Neural crest cell (in vitro differentiated cells): ENCODE measurements around the gene KLHDC8B. TPM values are rescaled to one million over a fixed set of nuclear protein-coding genes. Genes with fewer than 3 reads are reported as not detected.

ENCODE experiments used
- DNase-seq: peaks from one replicate; pipeline ENCODE4 v3.0.0; 2021; ENCODE audit warnings: low read depth, mixed read lengths, low spot score
- H3K27ac Mint-ChIP-seq: one replicate; pipeline ENCODE4 v1.8.0; 2021; ENCODE audit warnings: mild to moderate bottlenecking, mixed read lengths; ENCODE audit not compliant: unreplicated experiment
- H3K27me3 Mint-ChIP-seq: 2 replicates; pipeline ENCODE4 v1.8.0; 2021; ENCODE audit warnings: low read depth, mild to moderate bottlenecking, mixed read lengths
- H3K36me3 Mint-ChIP-seq: 2 replicates; pipeline ENCODE4 v1.8.0; 2021; ENCODE audit warnings: low read depth, mild to moderate bottlenecking, mixed read lengths
- H3K4me1 Mint-ChIP-seq: 2 replicates; pipeline ENCODE4 v1.8.0; 2021; ENCODE audit warnings: mixed read lengths
- H3K4me3 Mint-ChIP-seq: one replicate; pipeline ENCODE4 v1.8.0; 2021; ENCODE audit warnings: mild to moderate bottlenecking, mixed read lengths
- H3K9me3 Mint-ChIP-seq: 2 replicates; pipeline ENCODE4 v1.8.0; 2021; ENCODE audit warnings: mixed read lengths
- CTCF ChIP-seq: fragments of 200-600 bp; sonication (generic); conservative IDR thresholded peaks from 2 replicates; pipeline ENCODE4 v1.5.0; 2021; ENCODE audit warnings: antibody characterized with exemption, mild to moderate bottlenecking
- total RNA-seq: library from RNA; stranded (reverse); gene quantifications from 2 replicates; pipeline ENCODE4 v1.2.1, GENCODE V29; 2021

KLHDC8B gene
- total RNA-seq, 1 donor from 2014 or later, result 44.9 TPM

DNA sequence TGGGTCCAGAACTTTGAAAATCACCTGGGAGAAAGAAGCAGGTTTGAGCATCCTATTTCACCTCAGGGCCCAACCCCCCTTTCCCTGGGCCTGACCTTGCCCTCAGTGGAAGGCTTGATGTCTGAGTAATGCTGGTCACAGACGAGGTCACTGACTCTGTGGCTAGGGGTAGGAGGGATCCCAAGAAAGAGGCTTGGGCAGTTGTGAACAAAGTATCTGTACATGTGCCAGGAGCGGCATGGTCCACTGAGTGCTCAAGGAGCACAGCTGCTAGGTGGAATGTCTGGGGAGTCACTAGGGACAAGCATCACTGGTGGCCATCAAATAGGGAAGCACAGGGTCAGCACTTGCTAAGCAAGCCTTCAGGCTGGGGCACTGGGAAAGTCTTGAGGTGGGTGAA, 12.6 kb upstream of the KLHDC8B start:
- Mint-ChIP-seq H3K27me3 (no peaks in the 10 kb centered on the region), H3K27ac (no peak overlapping the region)
- no peak for TF ChIP-seq CTCF

GRCh38 chr3:49161197-49161596, 10.2 kb upstream of the KLHDC8B start:
- DNase-seq, result no peak
- Mint-ChIP-seq H3K36me3 (peaks cover 9% of the 10 kb centered on the region), H3K27me3 (no peaks in the 10 kb centered on the region), H3K9me3 (no peaks in the 10 kb centered on the region), H3K27ac (peak overlapping the region; percentile 78), H3K4me1 (peaks cover 23% of the 10 kb centered on the region), H3K4me3 (no peak overlapping the region)
- no peak for TF ChIP-seq CTCF

More for the DNA sequence above, 12.6 kb upstream of the KLHDC8B start:
- H3K4me3 Mint-ChIP-seq, result no peak overlapping the region
- no peak for DNase-seq
- peaks cover 8% of the 10 kb centered on the region for H3K4me1 Mint-ChIP-seq
- no peaks in the 10 kb centered on the region for H3K9me3 Mint-ChIP-seq
- peaks cover 2% of the 10 kb centered on the region for H3K36me3 Mint-ChIP-seq

- Mint-ChIP-seq H3K27me3 (no peaks in the 10 kb centered on the region), H3K36me3 (peaks cover 9% of the 10 kb centered on the region), H3K9me3 (no peaks in the 10 kb centered on the region), H3K4me3 (peak overlapping the region; percentile 41), H3K27ac (no peak overlapping the region), H3K4me1 (peaks cover 29% of the 10 kb centered on the region)
- TF ChIP-seq CTCF, result no peak
- DNase-seq, result no peak
Measured at GRCh38 chr3:49161808-49162530, 9.4 kb upstream of the KLHDC8B start.

DNA sequence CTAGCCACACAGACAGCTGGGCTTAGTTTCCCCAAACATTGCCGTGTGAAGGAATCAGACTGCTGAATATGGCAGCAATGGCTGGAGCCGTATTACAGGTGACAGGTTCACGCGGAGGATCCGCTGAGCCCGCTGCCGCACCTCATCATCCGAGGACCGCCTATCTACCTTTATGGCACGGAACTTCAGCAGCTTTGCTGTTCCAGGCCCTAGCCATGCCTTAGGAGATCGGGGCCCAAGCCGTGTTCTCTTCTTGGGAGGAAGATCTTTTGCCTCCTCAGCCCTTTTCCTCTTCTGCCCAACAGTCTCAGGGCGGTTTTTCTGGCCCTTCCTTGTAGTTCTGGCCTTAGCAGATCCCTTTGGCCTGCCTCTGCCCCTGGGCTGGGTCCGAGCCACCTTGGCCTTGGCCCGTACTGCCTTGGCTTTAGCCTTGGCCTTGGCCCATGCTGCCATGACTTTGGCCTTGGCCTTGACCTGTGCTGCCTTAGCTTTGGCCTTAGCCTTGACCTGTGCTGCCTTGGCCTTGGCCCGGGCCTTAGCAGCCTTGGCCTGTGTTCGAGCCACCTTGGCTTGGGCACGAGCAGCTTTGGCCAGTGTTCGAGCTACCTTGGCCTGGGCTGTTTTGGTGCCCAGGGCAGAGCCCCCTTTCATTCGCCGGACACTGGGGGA, 8.5 kb upstream of the KLHDC8B start:
- H3K4me3 Mint-ChIP-seq, result peak overlapping the region; percentile 15
- no peak for DNase-seq
- no peak for TF ChIP-seq CTCF
- peaks cover 9% of the 10 kb centered on the region for H3K36me3 Mint-ChIP-seq
- H3K27me3 Mint-ChIP-seq, result no peaks in the 10 kb centered on the region
- no peak overlapping the region for H3K27ac Mint-ChIP-seq
- H3K4me1 Mint-ChIP-seq, result peaks cover 29% of the 10 kb centered on the region
- H3K9me3 Mint-ChIP-seq, result no peaks in the 10 kb centered on the region

GRCh38 chr3:49163609-49164008, 7.8 kb upstream of the KLHDC8B start:
- Mint-ChIP-seq H3K36me3 (peaks cover 9% of the 10 kb centered on the region), H3K27me3 (no peaks in the 10 kb centered on the region), H3K9me3 (no peaks in the 10 kb centered on the region), H3K4me1 (peaks cover 25% of the 10 kb centered on the region), H3K4me3 (peak overlapping the region; percentile 93), H3K27ac (no peak overlapping the region)
- DNase-seq, result no peak
- no peak for TF ChIP-seq CTCF
